Activated naive CD4-positive, alpha-beta T cell treated with anti-CD3 and anti-CD28 coated beads, Interleukin-2, amount 10 ng/mL, durations not matched to agents 7 days and 5 days (primary cell): ENCODE data around the gene CFHR3.
"Not testable (repeated sequence)": the region's sequence is repeated elsewhere in the genome, so short reads cannot be mapped to it uniquely, and the experiment has no call there.

Experiments
- CTCF ChIA-PET: fragments of 350-600 bp; sonication (Branson Sonifier 250); formaldehyde crosslinking; loops from one replicate; lab custom pipeline; 2021; ENCODE audit warnings: antibody characterized with exemption; lab: Charles Lee
- DNase-seq: peaks from one replicate; pipeline ENCODE4 v3.0.0-alpha.2; 2020
- H3K27ac Mint-ChIP-seq: one replicate; pipeline ENCODE4 v1.8.0; 2021; ENCODE audit warnings: mild to moderate bottlenecking, moderate library complexity, mixed read lengths
- H3K27me3 Mint-ChIP-seq: one replicate; pipeline ENCODE4 v1.8.0; 2021; ENCODE audit warnings: mild to moderate bottlenecking, mixed read lengths
- H3K36me3 Mint-ChIP-seq: one replicate; pipeline ENCODE4 v1.8.0; 2021; ENCODE audit warnings: mixed read lengths
- H3K4me1 Mint-ChIP-seq: one replicate; pipeline ENCODE4 v1.8.0; 2021; ENCODE audit warnings: mixed read lengths
- H3K4me3 Mint-ChIP-seq: one replicate; pipeline ENCODE4 v1.8.0; 2021; ENCODE audit warnings: mild to moderate bottlenecking, moderate library complexity, mixed read lengths
- H3K9me3 Mint-ChIP-seq: one replicate; pipeline ENCODE4 v1.8.0; 2021; ENCODE audit warnings: mixed read lengths

Gene CFHR3

GRCh38 chr1:196797891-196798290 lies 23.3 kb downstream of the CFHR3 start:
- Mint-ChIP-seq H3K36me3 (no peaks in the 10 kb centered on the region), H3K27ac (no peak overlapping the region), H3K27me3 (no peaks in the 10 kb centered on the region), H3K4me3 (no peak overlapping the region), H3K9me3 (no peaks in the 10 kb centered on the region), H3K4me1 (no peaks in the 10 kb centered on the region)
- no peak for DNase-seq
- CTCF ChIA-PET, result no interaction called here

DNA sequence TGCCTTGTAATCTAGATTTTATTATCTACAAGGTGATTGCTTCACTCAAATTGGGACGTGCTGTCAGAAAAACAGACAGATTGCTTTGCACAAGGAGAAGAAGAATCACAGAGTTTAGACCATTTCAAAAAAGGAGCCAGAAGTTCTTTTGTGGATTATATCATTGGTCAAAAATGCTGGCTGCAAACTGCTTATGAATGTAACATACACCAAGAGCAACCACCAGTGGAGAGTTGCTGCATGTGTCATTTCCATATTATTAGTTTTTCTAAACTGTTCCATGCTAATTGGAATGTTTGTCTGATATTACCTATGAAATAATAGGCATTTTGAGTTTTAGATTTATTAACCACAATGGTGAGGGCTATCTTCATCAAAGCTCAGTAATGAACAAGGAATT lies 27.3 kb downstream of the CFHR3 start:
- H3K4me1 Mint-ChIP-seq, CTCF ChIA-PET, H3K27ac Mint-ChIP-seq, DNase-seq, H3K36me3 Mint-ChIP-seq, H3K27me3 Mint-ChIP-seq, H3K4me3 Mint-ChIP-seq, H3K9me3 Mint-ChIP-seq: not testable (repeated sequence)

GRCh38 chr1:196808529-196809235 lies 34.0 kb downstream of the CFHR3 start:
- no peak overlapping the region for H3K4me3 Mint-ChIP-seq
- no peak for DNase-seq
- no peaks in the 10 kb centered on the region for H3K36me3 Mint-ChIP-seq
- no peak overlapping the region for H3K27ac Mint-ChIP-seq
- no peaks in the 10 kb centered on the region for H3K9me3 Mint-ChIP-seq
- no peaks in the 10 kb centered on the region for H3K4me1 Mint-ChIP-seq
- no peaks in the 10 kb centered on the region for H3K27me3 Mint-ChIP-seq
- CTCF ChIA-PET, result interaction anchor here (1.1 kb wide), 1 partner anchor 19 kb away, joined by 3 read pairs; no protein-coding TSS in a partner anchor

DNA sequence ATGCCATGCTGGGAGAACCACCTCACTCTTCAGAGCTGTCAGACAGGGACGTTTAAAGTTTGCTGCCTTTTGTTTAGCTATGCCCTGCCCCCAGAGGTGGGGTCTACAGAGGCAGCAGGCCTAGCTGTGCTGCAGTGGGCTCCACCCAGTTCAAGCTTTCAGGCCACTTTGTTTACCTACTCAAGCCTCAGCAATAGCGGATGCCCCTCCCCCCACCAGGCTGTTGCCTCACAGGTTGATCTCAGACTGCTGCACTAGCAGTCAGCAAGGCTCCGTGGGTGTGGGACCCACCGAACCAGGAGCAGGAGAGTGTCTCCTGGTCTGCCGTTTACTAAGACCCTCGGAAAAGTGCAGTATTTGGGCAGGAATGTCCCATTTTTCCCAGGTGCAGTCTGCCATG lies 42.8 kb downstream of the CFHR3 start:
- H3K9me3 Mint-ChIP-seq, H3K4me3 Mint-ChIP-seq, H3K27me3 Mint-ChIP-seq, H3K4me1 Mint-ChIP-seq, H3K27ac Mint-ChIP-seq, H3K36me3 Mint-ChIP-seq, CTCF ChIA-PET, DNase-seq: not testable (repeated sequence)

DNA sequence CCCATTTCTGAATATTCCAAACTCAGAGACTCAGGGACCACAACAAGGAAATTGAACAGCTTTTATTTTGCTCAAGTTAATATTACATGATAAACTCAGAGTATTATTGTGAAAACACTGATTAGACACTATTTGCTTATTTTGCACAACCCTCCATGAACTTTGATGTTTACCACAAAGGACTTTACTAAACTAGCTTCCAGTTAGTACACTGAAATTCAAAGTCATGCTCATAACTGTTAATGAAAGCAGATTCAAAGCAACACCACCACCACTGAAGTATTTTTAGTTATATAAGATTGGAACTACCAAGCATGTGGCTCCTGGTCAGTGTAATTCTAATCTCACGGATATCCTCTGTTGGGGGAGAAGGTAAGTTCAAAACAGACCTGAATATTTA lies 44.9 kb downstream of the CFHR3 start, which contains the start of gene CFHR1:
TSS of gene CFHR1 (plus strand) at position 201 of the 400 bp plus-strand sequence. CDS start at position 315, 114 bp downstream.
- H3K4me1 Mint-ChIP-seq, CTCF ChIA-PET, H3K4me3 Mint-ChIP-seq, H3K9me3 Mint-ChIP-seq, DNase-seq, H3K27ac Mint-ChIP-seq, H3K36me3 Mint-ChIP-seq, H3K27me3 Mint-ChIP-seq: not testable (repeated sequence)

DNA sequence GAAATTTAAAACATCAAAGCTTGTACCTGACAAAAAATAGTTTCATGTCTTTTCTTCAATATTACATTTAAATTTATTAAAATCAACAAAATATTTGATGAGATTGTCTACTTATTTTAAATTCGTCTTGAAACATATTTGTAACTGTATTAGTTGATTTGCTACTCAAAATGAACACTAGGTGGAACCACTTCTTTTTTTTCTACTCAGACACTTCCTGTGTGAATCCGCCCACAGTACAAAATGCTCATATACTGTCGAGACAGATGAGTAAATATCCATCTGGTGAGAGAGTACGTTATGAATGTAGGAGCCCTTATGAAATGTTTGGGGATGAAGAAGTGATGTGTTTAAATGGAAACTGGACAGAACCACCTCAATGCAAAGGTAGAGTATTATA lies 53.2 kb downstream of the CFHR3 start:
- not testable (repeated sequence) for H3K9me3 Mint-ChIP-seq, H3K4me3 Mint-ChIP-seq, DNase-seq

More for the DNA sequence above, 53.2 kb downstream of the CFHR3 start:
- CTCF ChIA-PET, result interaction anchor here (1.4 kb wide), 1 partner anchor 19 kb away, joined by 3 read pairs; no protein-coding TSS in a partner anchor
- H3K36me3 Mint-ChIP-seq, H3K27me3 Mint-ChIP-seq, H3K27ac Mint-ChIP-seq, H3K4me1 Mint-ChIP-seq: not testable (repeated sequence)
